ENCODE measurements around the gene CCDC148. TPM values are rescaled to one million over a fixed set of nuclear protein-coding genes. Genes with fewer than 3 reads are reported as not detected.

Gene CCDC148
- total RNA-seq, 1 experiment from 2014 or later: 2.1 TPM

GRCh38 chr2:158154596-158154995, 302.0 kb downstream of the CCDC148 start (continued):
- no peak for TF ChIP-seq PREB (CRISPR knock-in tag; IDR thresholded peaks at IDR 0.05; ENCODE audit: borderline replicate concordance)
- TF ChIP-seq FOXJ3 (CRISPR knock-in tag; IDR thresholded peaks at IDR 0.05; ENCODE audit: borderline replicate concordance): no peak
- TF ChIP-seq CREM (CRISPR knock-in tag; IDR thresholded peaks at IDR 0.05): no peak
- TF ChIP-seq HMGA2 (CRISPR knock-in tag; IDR thresholded peaks at IDR 0.05): no peak
- no peak for TF ChIP-seq OVOL2 (CRISPR knock-in tag; IDR thresholded peaks at IDR 0.05; ENCODE audit: borderline replicate concordance)
- TF ChIP-seq STAT6 (CRISPR knock-in tag; conservative IDR thresholded peaks at IDR 0.05; ENCODE audit: low read depth): no peak
- no peak for TF ChIP-seq RORB (CRISPR knock-in tag; IDR thresholded peaks at IDR 0.05)
- TF ChIP-seq GTF2I (CRISPR knock-in tag; conservative IDR thresholded peaks at IDR 0.05): no peak
- no peak for TF ChIP-seq NFE2L1 (CRISPR knock-in tag; IDR thresholded peaks at IDR 0.05)
- TF ChIP-seq AFF4 (CRISPR knock-in tag; IDR thresholded peaks at IDR 0.05; ENCODE audit: borderline replicate concordance): no peak

- DNase-seq (ENCODE audit: low spot score) (no peak), ATAC-seq (no peak)
- CTCF ChIA-PET: no interaction called here
- H3K4me1 Mint-ChIP-seq: no peaks in the 10 kb centered on the region
- H3K27me3 Mint-ChIP-seq (ENCODE audit: low read depth): no peaks in the 10 kb centered on the region; the same call in 1 of the 2 replicates
- no peak overlapping the region for H3K27ac Mint-ChIP-seq
- peaks cover 25% of the 10 kb centered on the region for H3K9me3 Mint-ChIP-seq
- H3K36me3 Mint-ChIP-seq: no peaks in the 10 kb centered on the region
- H3K4me3 Mint-ChIP-seq: no peak overlapping the region
- POLR2A ChIA-PET: no interaction called here
- no peak for TF ChIP-seq CTCF (IDR thresholded peaks at IDR 0.05)
- TF ChIP-seq ATF2 (CRISPR knock-in tag; IDR thresholded peaks at IDR 0.05; ENCODE audit: borderline replicate concordance, low read depth): no peak
- TF ChIP-seq SMAD3 (CRISPR knock-in tag; IDR thresholded peaks at IDR 0.05; ENCODE audit: borderline replicate concordance): no peak
- TF ChIP-seq ETV6 (CRISPR knock-in tag; IDR thresholded peaks at IDR 0.05): no peak
- no peak for TF ChIP-seq RORB (CRISPR knock-in tag; IDR thresholded peaks at IDR 0.05)
- no peak for TF ChIP-seq GRHL2 (CRISPR knock-in tag; IDR thresholded peaks at IDR 0.05; ENCODE audit: insufficient replicate concordance, severe bottlenecking)
- TF ChIP-seq ZNF396 (CRISPR knock-in tag; IDR thresholded peaks at IDR 0.05; ENCODE audit: borderline replicate concordance): no peak
- TF ChIP-seq ATF3 (CRISPR knock-in tag; conservative IDR thresholded peaks at IDR 0.05): no peak
- TF ChIP-seq ZNF416 (CRISPR knock-in tag; IDR thresholded peaks at IDR 0.05): no peak
- no peak for TF ChIP-seq KAT7 (CRISPR knock-in tag; IDR thresholded peaks at IDR 0.05; ENCODE audit: borderline replicate concordance)
- no peak for TF ChIP-seq OVOL2 (CRISPR knock-in tag; IDR thresholded peaks at IDR 0.05; ENCODE audit: borderline replicate concordance)
- no peak for TF ChIP-seq TEAD4 (CRISPR knock-in tag; IDR thresholded peaks at IDR 0.05)
Measured at GRCh38 chr2:158153270-158154015, 303.1 kb downstream of the CCDC148 start.
